IMR-90 (cell line): Measurements from ENCODE around the gene NFATC3.

Experiments used
- BHLHE40 ChIP-seq: fragments of 150-350 bp; IDR thresholded peaks from 2 replicates; pipeline ENCODE4 v1.6.1; 2016; ENCODE audit warnings: mild to moderate bottlenecking, low read depth, low read length
- CEBPB ChIP-seq: IDR thresholded peaks from 2 replicates; pipeline ENCODE4 v1.6.1; 2012; ENCODE audit warnings: low read depth, low read length, improper control_type of control experiment
- MAFK ChIP-seq: IDR thresholded peaks from 2 replicates; pipeline ENCODE4 v1.6.1; 2012; ENCODE audit warnings: low read depth, low read length, improper control_type of control experiment
- MAZ ChIP-seq: IDR thresholded peaks from 2 replicates; pipeline ENCODE4 v1.6.1; 2012; ENCODE audit warnings: low read depth, mild to moderate bottlenecking, low read length, improper control_type of control experiment, moderate library complexity, borderline replicate concordance
- MXI1 ChIP-seq: IDR thresholded peaks from 2 replicates; pipeline ENCODE4 v1.6.1; 2012; ENCODE audit warnings: low read depth, mild to moderate bottlenecking, low read length, moderate library complexity, borderline replicate concordance
- NFE2L2 ChIP-seq: fragments of 150-350 bp; IDR thresholded peaks from 2 replicates; pipeline ENCODE4 v1.6.1; 2016; ENCODE audit warnings: low read depth, mild to moderate bottlenecking, low read length
- POLR2A ChIP-seq: IDR thresholded peaks from 2 replicates; pipeline ENCODE4 v1.6.1; 2012; ENCODE audit warnings: mild to moderate bottlenecking, low read depth, low read length
- RAD21 ChIP-seq: IDR thresholded peaks from 2 replicates; pipeline ENCODE4 v1.6.1; 2012; ENCODE audit warnings: low read length, improper control_type of control experiment
- RCOR1 ChIP-seq: IDR thresholded peaks from 2 replicates; pipeline ENCODE4 v1.6.1; 2012; ENCODE audit warnings: mild to moderate bottlenecking, low read length, improper control_type of control experiment; ENCODE audit not compliant: insufficient replicate concordance
- RFX5 ChIP-seq: IDR thresholded peaks from 2 replicates; pipeline ENCODE4 v1.8.0; 2012; ENCODE audit warnings: low read depth, mild to moderate bottlenecking, low read length, moderate library complexity
- TF ChIP-seq, protein P1 (sequence below): conservative IDR thresholded peaks from 2 replicates; pipeline ENCODE4 v1.5.1; 2012; ENCODE audit warnings: mild to moderate bottlenecking, low read depth, low read length, improper control_type of control experiment
- TF ChIP-seq, protein P2 (sequence below): fragments of 150-350 bp; IDR thresholded peaks from 2 replicates; pipeline ENCODE4 v1.6.1; 2017; ENCODE audit warnings: mild to moderate bottlenecking, antibody characterized with exemption, low read length, low read depth
- TF ChIP-seq, protein P3 (sequence below): fragments of 150-350 bp; IDR thresholded peaks from 2 replicates; pipeline ENCODE4 v1.6.1; 2016; ENCODE audit warnings: low read depth, mild to moderate bottlenecking, low read length, moderate library complexity, borderline replicate concordance

DNA sequence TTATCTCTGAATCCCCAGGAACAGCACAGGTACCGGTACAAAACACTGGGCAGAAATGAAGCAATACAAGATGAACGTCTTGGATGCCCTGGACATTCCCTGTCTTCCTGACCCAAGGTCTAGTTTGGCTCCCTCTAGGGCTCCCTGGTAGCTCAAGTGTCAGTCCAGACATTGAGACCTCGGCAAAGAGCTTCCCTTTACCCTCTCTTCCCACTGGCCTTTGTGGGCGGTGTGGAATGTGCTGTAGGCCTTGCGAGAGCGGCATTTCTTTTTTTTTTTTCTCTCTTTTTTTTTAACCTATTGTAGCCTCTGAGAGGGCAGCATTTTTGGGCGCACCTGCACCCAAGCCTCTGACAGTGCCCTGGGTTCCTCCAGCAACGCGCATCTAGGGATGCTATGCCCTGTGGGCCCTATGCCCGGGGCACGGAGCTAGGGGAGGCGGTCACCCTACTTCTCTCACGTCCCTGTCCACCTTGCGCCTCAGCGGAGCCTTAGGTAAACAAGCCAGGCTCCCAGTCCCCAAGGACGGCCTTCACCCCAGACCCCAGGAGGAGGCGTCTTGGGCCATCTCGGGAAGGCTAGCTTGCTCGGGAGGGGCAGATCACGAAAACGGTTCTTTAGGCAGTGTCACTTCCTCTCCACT lies 1.2 kb upstream of the NFATC3 start:
- TF ChIP-seq RAD21 (no peak), POLR2A (no peak), CEBPB (no peak), MAFK (no peak), RCOR1 (no peak), MXI1 (no peak), BHLHE40 (no peak), RFX5 (no peak), NFE2L2 (no peak), MAZ (no peak)
- TF ChIP-seq, protein P1, sequence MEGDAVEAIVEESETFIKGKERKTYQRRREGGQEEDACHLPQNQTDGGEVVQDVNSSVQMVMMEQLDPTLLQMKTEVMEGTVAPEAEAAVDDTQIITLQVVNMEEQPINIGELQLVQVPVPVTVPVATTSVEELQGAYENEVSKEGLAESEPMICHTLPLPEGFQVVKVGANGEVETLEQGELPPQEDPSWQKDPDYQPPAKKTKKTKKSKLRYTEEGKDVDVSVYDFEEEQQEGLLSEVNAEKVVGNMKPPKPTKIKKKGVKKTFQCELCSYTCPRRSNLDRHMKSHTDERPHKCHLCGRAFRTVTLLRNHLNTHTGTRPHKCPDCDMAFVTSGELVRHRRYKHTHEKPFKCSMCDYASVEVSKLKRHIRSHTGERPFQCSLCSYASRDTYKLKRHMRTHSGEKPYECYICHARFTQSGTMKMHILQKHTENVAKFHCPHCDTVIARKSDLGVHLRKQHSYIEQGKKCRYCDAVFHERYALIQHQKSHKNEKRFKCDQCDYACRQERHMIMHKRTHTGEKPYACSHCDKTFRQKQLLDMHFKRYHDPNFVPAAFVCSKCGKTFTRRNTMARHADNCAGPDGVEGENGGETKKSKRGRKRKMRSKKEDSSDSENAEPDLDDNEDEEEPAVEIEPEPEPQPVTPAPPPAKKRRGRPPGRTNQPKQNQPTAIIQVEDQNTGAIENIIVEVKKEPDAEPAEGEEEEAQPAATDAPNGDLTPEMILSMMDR: 0 out of 2 replicates have a peak, but pooled peaks have one; percentile 9
- TF ChIP-seq, protein P2, sequence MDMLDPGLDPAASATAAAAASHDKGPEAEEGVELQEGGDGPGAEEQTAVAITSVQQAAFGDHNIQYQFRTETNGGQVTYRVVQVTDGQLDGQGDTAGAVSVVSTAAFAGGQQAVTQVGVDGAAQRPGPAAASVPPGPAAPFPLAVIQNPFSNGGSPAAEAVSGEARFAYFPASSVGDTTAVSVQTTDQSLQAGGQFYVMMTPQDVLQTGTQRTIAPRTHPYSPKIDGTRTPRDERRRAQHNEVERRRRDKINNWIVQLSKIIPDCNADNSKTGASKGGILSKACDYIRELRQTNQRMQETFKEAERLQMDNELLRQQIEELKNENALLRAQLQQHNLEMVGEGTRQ: no peak
- TF ChIP-seq, protein P3, sequence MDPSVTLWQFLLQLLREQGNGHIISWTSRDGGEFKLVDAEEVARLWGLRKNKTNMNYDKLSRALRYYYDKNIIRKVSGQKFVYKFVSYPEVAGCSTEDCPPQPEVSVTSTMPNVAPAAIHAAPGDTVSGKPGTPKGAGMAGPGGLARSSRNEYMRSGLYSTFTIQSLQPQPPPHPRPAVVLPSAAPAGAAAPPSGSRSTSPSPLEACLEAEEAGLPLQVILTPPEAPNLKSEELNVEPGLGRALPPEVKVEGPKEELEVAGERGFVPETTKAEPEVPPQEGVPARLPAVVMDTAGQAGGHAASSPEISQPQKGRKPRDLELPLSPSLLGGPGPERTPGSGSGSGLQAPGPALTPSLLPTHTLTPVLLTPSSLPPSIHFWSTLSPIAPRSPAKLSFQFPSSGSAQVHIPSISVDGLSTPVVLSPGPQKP: no peak
